Fibroblast of lung (primary cell): ENCODE measurements around the gene B3GALT5. TPM values are rescaled to one million over a fixed set of nuclear protein-coding genes. Genes with fewer than 3 reads are reported as not detected.

Experiments used
- DNase-seq, 2 donors: peaks; one replicate each; pipeline versions ENCODE4 v3.0.0 to v3.0.0-alpha.2; 2010; ENCODE audit warnings: low read depth in 2 of 2
- H2AFZ ChIP-seq: 2 replicates; pipeline ENCODE4 v1.5.1; 2012; ENCODE audit warnings: low read length, control low read depth, inconsistent platforms
- H3K27ac ChIP-seq: 2 replicates; pipeline ENCODE4 v1.5.1; 2011; ENCODE audit warnings: low read length, control low read depth; ENCODE audit not compliant: insufficient read depth
- H3K27me3 ChIP-seq: 2 replicates; pipeline ENCODE4 v1.5.1; 2011; ENCODE audit warnings: mild to moderate bottlenecking, low read length; ENCODE audit not compliant: control insufficient read depth, insufficient read depth
- H3K36me3 ChIP-seq: 2 replicates; pipeline ENCODE4 v1.5.1; 2011; ENCODE audit warnings: low read length; ENCODE audit not compliant: control insufficient read depth, insufficient read depth
- H3K4me1 ChIP-seq: 2 replicates; pipeline ENCODE4 v1.5.1; 2011; ENCODE audit warnings: low read length; ENCODE audit not compliant: control insufficient read depth, insufficient read depth; ENCODE audit errors: extremely low read depth
- H3K4me2 ChIP-seq: 2 replicates; pipeline ENCODE4 v1.5.1; 2011; ENCODE audit warnings: low read length, control low read depth; ENCODE audit not compliant: insufficient read depth; ENCODE audit errors: extremely low read depth
- H3K4me3 ChIP-seq, 4 experiments: fragments of 200-600 bp in 1 of 4; sonication (generic) in 1 of 4; replicated peaks in 1 of 4; 2 replicates each; pipeline ENCODE4 v1.5.1; 2011 to 2016; ENCODE audit warnings: low read length in 4 of 4, low read depth in 3 of 4, mild to moderate bottlenecking in 3 of 4, control low read depth in 2 of 4, inconsistent platforms in 1 of 4, mixed read lengths in 1 of 4; ENCODE audit not compliant: insufficient read depth in 1 of 4; ENCODE audit errors: control extremely low read depth in 1 of 4
- H3K79me2 ChIP-seq: 2 replicates; pipeline ENCODE4 v1.5.1; 2012; ENCODE audit warnings: mild to moderate bottlenecking, low read length, inconsistent platforms; ENCODE audit not compliant: control insufficient read depth, insufficient read depth
- H3K9ac ChIP-seq: 2 replicates; pipeline ENCODE4 v1.5.1; 2011; ENCODE audit warnings: mild to moderate bottlenecking, low read length, control low read depth; ENCODE audit not compliant: insufficient read depth
- H3K9me3 ChIP-seq: 2 replicates; pipeline ENCODE4 v1.5.1; 2012; ENCODE audit warnings: low read depth, low read length; ENCODE audit not compliant: control insufficient read depth, insufficient read depth
- H4K20me1 ChIP-seq: 2 replicates; pipeline ENCODE4 v1.5.1; 2011; ENCODE audit warnings: low read length; ENCODE audit not compliant: control insufficient read depth, insufficient read depth; ENCODE audit errors: extremely low read depth
- CTCF ChIP-seq, 2 donors: IDR thresholded peaks in 1 of 2; conservative IDR thresholded peaks in 1 of 2; 1 replicate in 1 of 2; 2 replicates in 1 of 2; pipeline ENCODE4 v1.5.1; 2011 to 2012; ENCODE audit warnings: low read length in 2 of 2, control low read depth in 1 of 2, inconsistent platforms in 1 of 2, low read depth in 1 of 2, mild to moderate bottlenecking in 1 of 2
- EZH2 ChIP-seq: IDR thresholded peaks from 2 replicates; pipeline ENCODE4 v1.5.1; 2012; ENCODE audit warnings: low read length, control low read depth, mild to moderate bottlenecking; ENCODE audit errors: missing control alignments
- polyA plus RNA-seq, 2 donors: library from polyadenylated mRNA; depleted of rRNA in 1 of 2; stranded (reverse) in 1 of 2; unstranded in 1 of 2; fragments of >200 nt; gene quantifications; 2 replicates each; pipeline ENCODE4 v1.2.1, GENCODE V29; 2011 to 2012; ENCODE audit warnings: missing spikeins in 1 of 2
- total RNA-seq: library from RNA; depleted of rRNA; stranded (reverse); fragments of >200 nt; gene quantifications from 2 replicates; pipeline ENCODE4 v1.2.1, GENCODE V29; 2014

B3GALT5 gene
- total and polyA plus RNA-seq, 2 donors (not counting 1 experiment from before 2014, with no cell fraction given) = under 0.01 TPM

- H3K9ac ChIP-seq = no peak overlapping the region
- no peaks in the 10 kb centered on the region for H4K20me1 ChIP-seq
- H2AFZ ChIP-seq = no peak overlapping the region
- peak in 1 of 2 donors; percentile 8 for DNase-seq
- no peak overlapping the region for H3K4me2 ChIP-seq
- H3K27ac ChIP-seq = no peak overlapping the region
- H3K9me3 ChIP-seq = no peaks in the 10 kb centered on the region
- no peaks in the 10 kb centered on the region for H3K79me2 ChIP-seq
- H3K4me3 ChIP-seq = no peak overlapping the region
- peaks cover 8% of the 10 kb centered on the region for H3K4me1 ChIP-seq
- no peaks in the 10 kb centered on the region for H3K27me3 ChIP-seq
- TF ChIP-seq CTCF (conservative IDR thresholded peaks at IDR 0.05 in 1 of 2, IDR thresholded peaks at IDR 0.05 in 1 of 2; ENCODE audit: low read depth in 1 of 2, low read length in 2 of 2) (no peak), EZH2 (no peak)
- H3K36me3 ChIP-seq = no peaks in the 10 kb centered on the region
Observed at GRCh38 chr21:39631842-39632562, 19.3 kb downstream of the B3GALT5 start.

GRCh38 chr21:39632796-39633442 lies 20.2 kb downstream of the B3GALT5 start:
- Histone ChIP-seq H3K4me2 (peak overlapping the region; percentile 52), H3K4me3 (no peak overlapping the region), H3K36me3 (no peaks in the 10 kb centered on the region), H3K27ac (peak overlapping the region; percentile 48), H2AFZ (no peak overlapping the region), H3K9ac (no peak overlapping the region), H4K20me1 (no peaks in the 10 kb centered on the region), H3K79me2 (no peaks in the 10 kb centered on the region), H3K27me3 (no peaks in the 10 kb centered on the region), H3K9me3 (no peaks in the 10 kb centered on the region), H3K4me1 (peaks cover 8% of the 10 kb centered on the region)
- peak; percentile 42 to 77 for DNase-seq
- TF ChIP-seq EZH2 (no peak), CTCF (conservative IDR thresholded peaks at IDR 0.05 in 1 of 2, IDR thresholded peaks at IDR 0.05 in 1 of 2; ENCODE audit: low read depth in 1 of 2, low read length in 2 of 2) (no peak)

GRCh38 chr21:39633770-39634181 lies 21.0 kb downstream of the B3GALT5 start:
- peak overlapping the region; percentile 52 for H3K4me2 ChIP-seq
- H3K4me1 ChIP-seq = peaks cover 8% of the 10 kb centered on the region
- peak overlapping the region; percentile 48 for H3K27ac ChIP-seq
- no peak overlapping the region for H2AFZ ChIP-seq
- peak; percentile 87 to 99 for DNase-seq
- H3K27me3 ChIP-seq = no peaks in the 10 kb centered on the region
- H3K4me3 ChIP-seq = no peak overlapping the region
- TF ChIP-seq CTCF (conservative IDR thresholded peaks at IDR 0.05 in 1 of 2, IDR thresholded peaks at IDR 0.05 in 1 of 2; ENCODE audit: low read depth in 1 of 2, low read length in 2 of 2) (no peak), EZH2 (no peak)
- H3K9ac ChIP-seq = no peak overlapping the region
- H3K9me3 ChIP-seq = no peaks in the 10 kb centered on the region
- no peaks in the 10 kb centered on the region for H3K79me2 ChIP-seq
- H3K36me3 ChIP-seq = no peaks in the 10 kb centered on the region
- no peaks in the 10 kb centered on the region for H4K20me1 ChIP-seq
